HepG2 (cell line): ENCODE measurements around the gene CNTD1. TPM values are rescaled to one million over a fixed set of nuclear protein-coding genes. Genes with fewer than 3 reads are reported as not detected.

ENCODE experiments used
- CEBPZ ChIP-seq: IDR thresholded peaks from 2 replicates; pipeline ENCODE4 v1.6.1; 2012; ENCODE audit warnings: low read length, improper control_type of control experiment
- CENPBD1 ChIP-seq: sonication (generic); formaldehyde crosslinking; IDR thresholded peaks from 2 replicates; pipeline ENCODE4 v1.8.0; 2022; ENCODE audit warnings: missing genetic modification reagents, low read depth, mild to moderate bottlenecking, borderline replicate concordance
- CSRNP1 ChIP-seq: sonication (generic); formaldehyde crosslinking; IDR thresholded peaks from 2 replicates; pipeline ENCODE4 v1.8.1; 2023; ENCODE audit warnings: mild to moderate bottlenecking, missing genetic modification reagents
- ELF4 ChIP-seq: sonication (generic); formaldehyde crosslinking; IDR thresholded peaks from 2 replicates; pipeline ENCODE4 v1.5.0; 2020; ENCODE audit warnings: missing genetic modification reagents, mild to moderate bottlenecking, moderate library complexity, borderline replicate concordance
- FUBP1 ChIP-seq: sonication (generic); formaldehyde crosslinking; IDR thresholded peaks from 2 replicates; pipeline ENCODE4 v1.5.1; 2020; ENCODE audit warnings: missing genetic modification reagents, mild to moderate bottlenecking, borderline replicate concordance
- HMGA1 ChIP-seq: sonication (generic); formaldehyde crosslinking; conservative IDR thresholded peaks from 2 replicates; pipeline ENCODE4 v1.4.0; 2020; ENCODE audit warnings: missing genetic modification reagents
- IKZF5 ChIP-seq: IDR thresholded peaks from 2 replicates; pipeline ENCODE4 v1.6.1; 2018; ENCODE audit warnings: missing genetic modification reagents, mild to moderate bottlenecking, missing compliant biosample characterization
- NR3C1 ChIP-seq: sonication (generic); formaldehyde crosslinking; IDR thresholded peaks from 2 replicates; pipeline ENCODE4 v1.4.0; 2020; ENCODE audit warnings: missing genetic modification reagents
- SP4 ChIP-seq: sonication (generic); formaldehyde crosslinking; IDR thresholded peaks from 2 replicates; pipeline ENCODE4 v1.8.1; 2023; ENCODE audit warnings: mild to moderate bottlenecking, missing genetic modification reagents
- TGIF2 ChIP-seq: IDR thresholded peaks from 2 replicates; pipeline ENCODE4 v1.6.1; 2016; ENCODE audit warnings: control low read depth, missing compliant biosample characterization
- U2AF1 ChIP-seq: fragments of 200-400 bp; formaldehyde crosslinking; optimal IDR thresholded peaks from 2 replicates; pipeline ENCODE3; 2017; ENCODE audit warnings: mild to moderate bottlenecking, low read depth, low read length
- ZBTB14 ChIP-seq: sonication (generic); formaldehyde crosslinking; IDR thresholded peaks from 2 replicates; pipeline ENCODE4 v1.4.0; 2020; ENCODE audit warnings: missing genetic modification reagents
- ZKSCAN5 ChIP-seq: sonication (generic); formaldehyde crosslinking; IDR thresholded peaks from 2 replicates; pipeline ENCODE4 v1.5.1; 2020; ENCODE audit warnings: mild to moderate bottlenecking, missing genetic modification reagents
- ZNF17 ChIP-seq: sonication (generic); formaldehyde crosslinking; IDR thresholded peaks from 2 replicates; pipeline ENCODE4 v1.5.0; 2020; ENCODE audit warnings: mild to moderate bottlenecking, missing genetic modification reagents
- ZNF589 ChIP-seq: sonication (generic); formaldehyde crosslinking; conservative IDR thresholded peaks from 2 replicates; pipeline ENCODE4 v1.8.0; 2022; ENCODE audit warnings: mild to moderate bottlenecking, moderate library complexity, missing genetic modification reagents
- ZNF768 ChIP-seq: sonication (generic); formaldehyde crosslinking; IDR thresholded peaks from 2 replicates; pipeline ENCODE4 v1.4.0; 2020; ENCODE audit warnings: missing genetic modification reagents
- ZSCAN12 ChIP-seq: sonication (generic); formaldehyde crosslinking; IDR thresholded peaks from 2 replicates; pipeline ENCODE4 v1.9.0; 2021; ENCODE audit warnings: mild to moderate bottlenecking, missing genetic modification reagents
- ZSCAN29 ChIP-seq: sonication (generic); formaldehyde crosslinking; conservative IDR thresholded peaks from 2 replicates; pipeline ENCODE4 v1.4.0; 2020; ENCODE audit warnings: mild to moderate bottlenecking, missing genetic modification reagents
- polyA plus RNA-seq, 8 experiments: library from polyadenylated mRNA; depleted of rRNA in 3 of 8; stranded (reverse) in 7 of 8; unstranded in 1 of 8; fragments of >200 nt; fragmentation: Illumina TruSeq in 4 of 8; extraction: Trizol in 4 of 8; gene quantifications; 2 replicates each; pipeline versions ENCODE4 v1.2.1 to v1.2.3, GENCODE V29; 2011 to 2016; ENCODE audit warnings: low read depth in 4 of 8, missing spikeins in 1 of 8, mixed read lengths in 1 of 8; ENCODE audit not compliant: insufficient read depth in 1 of 8
- total RNA-seq, 5 experiments: library from RNA; depleted of rRNA; stranded (reverse); fragments of >200 nt; fragmentation: Illumina TruSeq; extraction: Trizol; gene quantifications; 2 replicates each; pipeline ENCODE4 v1.2.3, GENCODE V29; 2016; ENCODE audit warnings: low read depth in 1 of 5

Gene CNTD1
- total and polyA plus RNA-seq, 2 of the 13 experiments (the other 11 are each of a cell fraction or from before 2014, with no cell fraction given), result 0.11 to 0.15 TPM

- TF ChIP-seq ZBTB14 (0 out of 2 replicates have a peak, but pooled peaks have one; percentile 29), HMGA1 (no peak), CEBPZ (no peak), ZSCAN29 (CRISPR knock-in tag) (peak; percentile 59; the same call in 1 of the 2 replicates), ZNF17 (CRISPR knock-in tag) (no peak), SP4 (peak; percentile 75; the same call in 1 of the 2 replicates), CENPBD1 (CRISPR knock-in tag) (no peak), FUBP1 (peak; percentile 92), ZNF589 (CRISPR knock-in tag) (peak; percentile 97), CSRNP1 (CRISPR knock-in tag) (peak; percentile 96), ELF4 (0 out of 2 replicates have a peak, but pooled peaks have one; percentile 64), ZKSCAN5 (peak; percentile 80), IKZF5 (CRISPR knock-in tag) (peak; percentile 94), ZSCAN12 (CRISPR knock-in tag) (no peak), NR3C1 (no peak), TGIF2 (peak; percentile 95), ZNF768 (CRISPR knock-in tag) (peak; percentile 73; the same call in 1 of the 2 replicates), U2AF1 (no peak)
Observed at GRCh38 chr17:42798383-42799380, at the start of gene CNTD1, which contains the start of gene COA3 (continued).
